Lung (tissue), 12 donors: ENCODE measurements around the gene TADA2A. TPM values are rescaled to one million over a fixed set of nuclear protein-coding genes. Genes with fewer than 3 reads are reported as not detected.
"Not testable (repeated sequence)": the region's sequence is repeated elsewhere in the genome, so short reads cannot be mapped to it uniquely, and the experiment has no call there.

Source experiments
- ATAC-seq: fragments of 200-7000 bp; cut with Tn5 transposase; one replicate; pipeline ENCODE4 v1.9.1; 2020; ENCODE audit warnings: moderate number of reproducible peaks; ENCODE audit not compliant: insufficient read depth, low FRiP score
- DNase-seq, 3 donors: peaks; one replicate each; pipeline ENCODE4 v3.0.0-alpha.2; 2013 to 2017
- H3K27ac ChIP-seq, 2 donors: one replicate each; pipeline ENCODE4 v1.5.1; 2013; ENCODE audit warnings: mild to moderate bottlenecking in 2 of 2, moderate library complexity in 2 of 2, control low read depth in 1 of 2, inconsistent platforms in 1 of 2, low read depth in 1 of 2, low read length in 1 of 2
- H3K27me3 ChIP-seq, 3 donors: one replicate each; pipeline ENCODE4 v1.5.1; 2013; ENCODE audit warnings: low read length in 2 of 3; ENCODE audit not compliant: control insufficient read depth in 3 of 3, insufficient read depth in 3 of 3
- H3K36me3 ChIP-seq, 4 donors: one replicate each; pipeline ENCODE4 v1.5.1; 2013; ENCODE audit warnings: low read length in 4 of 4, mild to moderate bottlenecking in 1 of 4, moderate library complexity in 1 of 4; ENCODE audit not compliant: control insufficient read depth in 4 of 4, insufficient read depth in 4 of 4
- H3K4me1 ChIP-seq, 5 donors: one replicate each; pipeline ENCODE4 v1.5.1; 2013; ENCODE audit warnings: low read length in 5 of 5, mild to moderate bottlenecking in 2 of 5, moderate library complexity in 1 of 5; ENCODE audit not compliant: control insufficient read depth in 5 of 5, insufficient read depth in 5 of 5
- H3K4me3 ChIP-seq: one replicate; pipeline ENCODE4 v1.5.1; 2013; ENCODE audit warnings: mild to moderate bottlenecking, control low read depth, moderate library complexity
- H3K9ac ChIP-seq, 2 donors: one replicate each; pipeline ENCODE4 v1.5.1; 2013; ENCODE audit warnings: low read length in 2 of 2, control low read depth in 1 of 2; ENCODE audit not compliant: insufficient read depth in 1 of 2
- H3K9me3 ChIP-seq, 4 donors: one replicate each; pipeline ENCODE4 v1.5.1; 2013; ENCODE audit warnings: low read length in 3 of 4, mild to moderate bottlenecking in 1 of 4, moderate library complexity in 1 of 4; ENCODE audit not compliant: control insufficient read depth in 4 of 4, insufficient read depth in 3 of 4
- CTCF ChIP-seq: IDR thresholded peaks from 2 replicates; pipeline ENCODE4 v1.5.1; 2012; ENCODE audit warnings: mild to moderate bottlenecking; ENCODE audit errors: control extremely low read depth, extremely low read depth
- WGBS, 2 donors: extraction: QIAGEN DNeasy Blood & Tissue Kit; methylation state at CpG; one replicate each; pipeline ENCODE4 v1.1.7; 2013; 5-methylcytosine and 5-hydroxymethylcytosine counted together
- polyA plus RNA-seq, 2 donors: library from polyadenylated mRNA; stranded (reverse); fragments of 200-250 nt; gene quantifications; one replicate each; pipeline ENCODE4 v1.2.1, GENCODE V29; 2013
- total RNA-seq, 2 donors: library from RNA; depleted of rRNA in 1 of 2; stranded (reverse); fragments of >200 nt in 1 of 2; gene quantifications; one replicate each; pipeline ENCODE4 v1.2.1, GENCODE V29; 2014 to 2021
- donor health status: control.
- donor health status: control.
- donor health status: Bipolar disorder and iron deficiency.
- donor health status: healthy.
- donor health status: DM: yes; HTN: yes; CAD: no.

TADA2A gene
- total and polyA plus RNA-seq, 4 donors = 7.4 to 28.6 (median 16.9) TPM

DNA sequence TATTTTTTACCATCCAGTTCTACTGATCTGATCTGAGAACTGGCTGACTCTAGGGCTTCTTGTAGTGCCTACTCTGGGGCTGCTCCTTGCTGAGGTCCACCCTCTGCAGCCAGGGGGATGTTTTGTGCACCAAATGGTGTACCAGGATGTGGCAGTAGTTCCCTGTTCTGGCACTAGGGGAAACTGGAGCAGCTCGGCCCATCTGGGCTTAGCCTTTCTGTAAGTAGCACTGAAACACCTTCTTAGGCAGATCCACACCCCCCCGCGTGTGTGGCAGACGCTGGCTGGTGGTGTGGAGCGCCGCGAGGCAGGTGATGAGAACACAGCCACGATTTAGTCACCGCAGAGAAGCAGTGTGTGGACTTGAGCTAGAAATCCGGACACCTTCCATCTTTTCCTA, 100.0 kb downstream of the TADA2A start:
- no peak for TF ChIP-seq CTCF
- Histone ChIP-seq H3K4me3 (no peak overlapping the region), H3K27ac (no peak overlapping the region), H3K36me3 (no peaks in the 10 kb centered on the region), H3K27me3 (no peaks in the 10 kb centered on the region), H3K4me1 (peaks cover 0 to 2% (median 0%) of the 10 kb centered on the region in 5 donors), H3K9me3 (no peaks in the 10 kb centered on the region), H3K9ac (no peak overlapping the region)
- DNase-seq (no peak), ATAC-seq (no peak)
- 78 to 81% methylated on average over 10 of the region's 10 CpGs for WGBS, 2 donors

GRCh38 chr17:37507111-37507510, 100.4 kb downstream of the TADA2A start:
- 93 to 95% methylated on average over 9 of the region's 9 CpGs for WGBS, 2 donors
- no peak overlapping the region for H3K4me3 ChIP-seq

DNA sequence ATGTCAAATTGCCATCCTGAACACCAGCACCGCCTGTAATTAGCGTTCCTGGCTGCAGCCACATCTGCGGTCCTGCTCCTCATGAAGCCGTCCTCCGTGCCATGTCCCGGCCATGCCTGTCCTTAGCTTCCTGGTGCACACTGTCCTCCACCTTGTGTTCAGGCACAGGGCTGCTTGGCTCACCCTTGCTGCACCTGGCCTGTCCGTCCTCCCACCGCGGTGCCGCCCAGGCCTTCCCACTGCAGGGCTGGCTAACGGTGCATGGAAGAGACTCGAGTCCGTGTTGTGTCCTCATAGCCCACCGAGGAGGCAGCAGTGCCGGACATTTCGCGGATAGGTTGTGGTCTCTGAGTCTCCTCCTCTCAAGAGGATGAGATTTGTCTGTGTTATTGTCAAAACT, 103.4 kb downstream of the TADA2A start:
- DNase-seq = no peak

More at GRCh38 chr17:37507111-37507510, 100.4 kb downstream of the TADA2A start:
- Histone ChIP-seq H3K4me1 (peaks cover 0 to 2% (median 0%) of the 10 kb centered on the region in 5 donors), H3K36me3 (peaks cover 0 to 2% (median under 1%) of the 10 kb centered on the region in 4 donors), H3K9ac (no peak overlapping the region), H3K9me3 (no peaks in the 10 kb centered on the region), H3K27ac (no peak overlapping the region), H3K27me3 (no peaks in the 10 kb centered on the region)
- TF ChIP-seq CTCF = no peak
- ATAC-seq (no peak), DNase-seq (no peak)

GRCh38 chr17:37511642-37512041, 105.0 kb downstream of the TADA2A start:
- WGBS, 2 donors = 81 to 86% methylated on average over 1 of the region's 1 CpG
- H3K4me1 ChIP-seq, H3K9ac ChIP-seq, H3K27ac ChIP-seq, H3K27me3 ChIP-seq, ATAC-seq, DNase-seq, H3K4me3 ChIP-seq, H3K9me3 ChIP-seq: not testable (repeated sequence)
- H3K36me3 ChIP-seq = peaks cover 3 to 15% (median 6%) of the 10 kb centered on the region in 4 donors

More for the DNA sequence above, 103.4 kb downstream of the TADA2A start:
- Histone ChIP-seq H3K4me1 (peaks cover 0 to 2% (median 0%) of the 10 kb centered on the region in 5 donors), H3K4me3 (no peak overlapping the region), H3K36me3 (peaks cover 0 to 14% (median 4%) of the 10 kb centered on the region in 4 donors), H3K9ac (no peak overlapping the region), H3K9me3 (no peaks in the 10 kb centered on the region), H3K27me3 (no peaks in the 10 kb centered on the region), H3K27ac (no peak overlapping the region)
- 94 to 95% methylated on average over 17 of the region's 17 CpGs for WGBS, 2 donors
- TF ChIP-seq CTCF = no peak
- ATAC-seq = no peak
